ENCODE results near the gene GNLY.

- TF ChIP-seq CTCF (IDR thresholded peaks at IDR 0.05; ENCODE audit: insufficient read depth, low read depth, low read length) (no peak), EZH2 (IDR thresholded peaks at IDR 0.05; ENCODE audit: insufficient read depth, low read length) (no peak)
Measured at GRCh38 chr2:85725451-85725850, 31.3 kb downstream of the GNLY start.

All from astrocyte (in vitro differentiated cells and primary cell).